Ascending aorta (tissue), 2 donors: ENCODE data around the gene DST. TPM values are rescaled to one million over a fixed set of nuclear protein-coding genes. Genes with fewer than 3 reads are reported as not detected.
A peak's percentile ranks its signal among the peaks of the same experiment; 100 is the strongest.

Source experiments
- DNase-seq, 2 donors: peaks; one replicate each; pipeline ENCODE4 v3.0.0-alpha.2; 2019; ENCODE audit warnings: low spot score in 2 of 2
- H3K27ac ChIP-seq, 2 donors: fragments of 200-600 bp; sonication (generic); one replicate each; pipeline ENCODE4 v1.5.1; 2016 to 2017; ENCODE audit warnings: mild to moderate bottlenecking in 1 of 2
- H3K27me3 ChIP-seq: fragments of 200-600 bp; sonication (generic); one replicate; pipeline ENCODE4 v1.5.1; 2017
- H3K36me3 ChIP-seq, 2 donors: fragments of 200-600 bp; sonication (generic); one replicate each; pipeline ENCODE4 v1.5.1; 2016
- H3K4me1 ChIP-seq, 2 donors: fragments of 200-600 bp; sonication (generic); one replicate each; pipeline ENCODE4 v1.5.1; 2016 to 2017; ENCODE audit warnings: mild to moderate bottlenecking in 1 of 2
- H3K4me3 ChIP-seq, 2 donors: fragments of 200-600 bp; sonication (generic); one replicate each; pipeline ENCODE4 v1.5.1; 2016 to 2017; ENCODE audit warnings: mild to moderate bottlenecking in 1 of 2
- H3K9me3 ChIP-seq, 2 donors: fragments of 200-600 bp; sonication (generic); one replicate each; pipeline ENCODE4 v1.5.1; 2016
- CTCF ChIP-seq, 3 experiments: fragments of 200-600 bp in 2 of 3; fragments of 450-650 bp in 1 of 3; sonication (generic) in 2 of 3; IDR thresholded peaks; one replicate each; pipeline ENCODE4 v1.5.1; 2016 to 2019; ENCODE audit warnings: antibody characterized with exemption in 3 of 3, mild to moderate bottlenecking in 1 of 3, moderate library complexity in 1 of 3
- intact Hi-C: fragments of 100-400 bp; cut with DNase I; formaldehyde crosslinking; loops from one replicate; pipeline ENCODE4 v1.15.1; 2023
- total RNA-seq: library from RNA; depleted of rRNA; stranded (reverse); fragments of >200 nt; gene quantifications from one replicate; pipeline ENCODE4 v1.1.0, GENCODE V29; 2016

Gene DST
- total RNA-seq, 1 donor from 2014 or later: 223 TPM

GRCh38 chr6:56657354-56657753 lies 14.7 kb upstream of the DST start:
- H3K4me3 ChIP-seq: no peak overlapping the region
- no peak for DNase-seq
- H3K27me3 ChIP-seq: no peaks in the 10 kb centered on the region
- no peak for TF ChIP-seq CTCF (IDR thresholded peaks at IDR 0.05)
- H3K27ac ChIP-seq: no peak overlapping the region
- H3K36me3 ChIP-seq: no peaks in the 10 kb centered on the region
- peaks cover 3 to 18% of the 10 kb centered on the region in 2 donors for H3K4me1 ChIP-seq
- no peaks in the 10 kb centered on the region for H3K9me3 ChIP-seq
- intact Hi-C loops: no loop called here

GRCh38 chr6:56656466-56656865 lies 13.8 kb upstream of the DST start:
- peaks cover 4 to 23% of the 10 kb centered on the region in 2 donors for H3K4me1 ChIP-seq

GRCh38 chr6:56655996-56656395 lies 13.3 kb upstream of the DST start:
- Histone ChIP-seq H3K4me1 (peaks cover 4 to 23% of the 10 kb centered on the region in 2 donors), H3K9me3 (no peaks in the 10 kb centered on the region), H3K27me3 (no peaks in the 10 kb centered on the region), H3K27ac (no peak overlapping the region), H3K4me3 (no peak overlapping the region), H3K36me3 (no peaks in the 10 kb centered on the region)
- TF ChIP-seq CTCF (IDR thresholded peaks at IDR 0.05): no peak
- intact Hi-C loops: no loop called here
- no peak for DNase-seq

More at GRCh38 chr6:56656466-56656865, 13.8 kb upstream of the DST start:
- no peak overlapping the region for H3K27ac ChIP-seq
- H3K36me3 ChIP-seq: no peaks in the 10 kb centered on the region
- no peaks in the 10 kb centered on the region for H3K27me3 ChIP-seq
- TF ChIP-seq CTCF (IDR thresholded peaks at IDR 0.05): no peak
- H3K9me3 ChIP-seq: no peaks in the 10 kb centered on the region
- intact Hi-C loops: no loop called here
- no peak for DNase-seq
- no peak overlapping the region for H3K4me3 ChIP-seq

GRCh38 chr6:56655249-56655648 lies 12.6 kb upstream of the DST start:
- intact Hi-C loops: no loop called here
- Histone ChIP-seq H3K4me1 (peaks cover 4 to 23% of the 10 kb centered on the region in 2 donors), H3K36me3 (no peaks in the 10 kb centered on the region), H3K9me3 (no peaks in the 10 kb centered on the region), H3K27ac (no peak overlapping the region), H3K4me3 (no peak overlapping the region), H3K27me3 (no peaks in the 10 kb centered on the region)
- TF ChIP-seq CTCF (IDR thresholded peaks at IDR 0.05): no peak
- no peak for DNase-seq

- no peak for DNase-seq
- Histone ChIP-seq H3K9me3 (no peaks in the 10 kb centered on the region), H3K36me3 (peaks cover 0 to 6% of the 10 kb centered on the region in 2 donors), H3K27me3 (no peaks in the 10 kb centered on the region), H3K27ac (peak overlapping the region; percentile 61 to 62), H3K4me1 (peaks cover 4 to 27% of the 10 kb centered on the region in 2 donors), H3K4me3 (no peak overlapping the region)
- TF ChIP-seq CTCF (IDR thresholded peaks at IDR 0.05): no peak
- intact Hi-C loops: no loop called here
Measured at GRCh38 chr6:56652994-56653393, 10.3 kb upstream of the DST start.

GRCh38 chr6:56652231-56652630 lies 9.5 kb upstream of the DST start:
- TF ChIP-seq CTCF (IDR thresholded peaks at IDR 0.05): no peak
- H3K4me1 ChIP-seq: peaks cover 4 to 27% of the 10 kb centered on the region in 2 donors
- H3K36me3 ChIP-seq: peaks cover 5 to 12% of the 10 kb centered on the region in 2 donors
- no peaks in the 10 kb centered on the region for H3K9me3 ChIP-seq
- peak overlapping the region; percentile 54 to 62 for H3K27ac ChIP-seq
- no peak for DNase-seq
- no peaks in the 10 kb centered on the region for H3K27me3 ChIP-seq
- intact Hi-C loops: no loop called here
- H3K4me3 ChIP-seq: no peak overlapping the region
